ENCODE data around the gene USP1. TPM values are rescaled to one million over a fixed set of nuclear protein-coding genes. Genes with fewer than 3 reads are reported as not detected.

Gene USP1
- total RNA-seq, 2 donors from 2014 or later = 44.5 to 57.6 TPM

- Mint-ChIP-seq H3K4me1 (ENCODE audit: low read depth in 2 of 2) (no peaks in the 10 kb centered on the region), H3K4me3 (no peak overlapping the region), H3K27me3 (peaks cover 0 to 7% of the 10 kb centered on the region in 2 donors), H3K36me3 (no peaks in the 10 kb centered on the region), H3K9me3 (no peaks in the 10 kb centered on the region), H3K27ac (no peak overlapping the region)
- ATAC-seq (no peak), DNase-seq (ENCODE audit: low spot score) (no peak)
These were observed 44.8 kb downstream of the USP1 start for GRCh38 chr1:62481681-62482080.

GRCh38 chr1:62484824-62485468 is 48.1 kb downstream of the USP1 start:
- Mint-ChIP-seq H3K9me3 (no peaks in the 10 kb centered on the region), H3K4me3 (no peak overlapping the region), H3K27me3 (peaks cover 0 to 12% of the 10 kb centered on the region in 2 donors), H3K36me3 (no peaks in the 10 kb centered on the region), H3K27ac (no peak overlapping the region), H3K4me1 (ENCODE audit: low read depth in 2 of 2) (no peaks in the 10 kb centered on the region)
- no peak for ATAC-seq
- DNase-seq (ENCODE audit: low spot score) = no peak

GRCh38 chr1:62487956-62488355 is 51.1 kb downstream of the USP1 start:
- Mint-ChIP-seq H3K27ac (no peak overlapping the region), H3K4me3 (no peak overlapping the region), H3K9me3 (no peaks in the 10 kb centered on the region), H3K27me3 (peaks cover 0 to 12% of the 10 kb centered on the region in 2 donors), H3K36me3 (no peaks in the 10 kb centered on the region), H3K4me1 (ENCODE audit: low read depth in 2 of 2) (no peaks in the 10 kb centered on the region)
- DNase-seq (ENCODE audit: low spot score) (no peak), ATAC-seq (no peak)

GRCh38 chr1:62492521-62492920 is 55.7 kb downstream of the USP1 start:
- Mint-ChIP-seq H3K9me3 (no peaks in the 10 kb centered on the region), H3K36me3 (no peaks in the 10 kb centered on the region), H3K4me3 (no peak overlapping the region), H3K27ac (no peak overlapping the region), H3K4me1 (ENCODE audit: low read depth in 2 of 2) (no peaks in the 10 kb centered on the region), H3K27me3 (peaks cover 0 to 4% of the 10 kb centered on the region in 2 donors)
- DNase-seq (ENCODE audit: low spot score) (no peak), ATAC-seq (no peak)

- Mint-ChIP-seq H3K36me3 (no peaks in the 10 kb centered on the region), H3K4me1 (ENCODE audit: low read depth in 2 of 2) (no peaks in the 10 kb centered on the region), H3K9me3 (no peaks in the 10 kb centered on the region), H3K27me3 (no peaks in the 10 kb centered on the region), H3K27ac (no peak overlapping the region), H3K4me3 (no peak overlapping the region)
- DNase-seq (ENCODE audit: low spot score) (no peak), ATAC-seq (no peak)
These were observed 56.8 kb downstream of the USP1 start for GRCh38 chr1:62493656-62494055.

- ATAC-seq = no peak
- H3K9me3 Mint-ChIP-seq = no peaks in the 10 kb centered on the region
- H3K27ac Mint-ChIP-seq = no peak overlapping the region
- no peaks in the 10 kb centered on the region for H3K4me1 Mint-ChIP-seq (ENCODE audit: low read depth in 2 of 2)
- H3K36me3 Mint-ChIP-seq = no peaks in the 10 kb centered on the region
- no peak overlapping the region for H3K4me3 Mint-ChIP-seq
- DNase-seq (ENCODE audit: low spot score) = no peak
- H3K27me3 Mint-ChIP-seq = no peaks in the 10 kb centered on the region
These were observed 57.3 kb downstream of the USP1 start for GRCh38 chr1:62494137-62494536.

GRCh38 chr1:62500210-62500609 is 63.4 kb downstream of the USP1 start:
- Mint-ChIP-seq H3K4me1 (ENCODE audit: low read depth in 2 of 2) (no peaks in the 10 kb centered on the region), H3K27me3 (no peaks in the 10 kb centered on the region), H3K9me3 (no peaks in the 10 kb centered on the region), H3K36me3 (no peaks in the 10 kb centered on the region), H3K4me3 (no peak overlapping the region), H3K27ac (no peak overlapping the region)
- no peak for DNase-seq (ENCODE audit: low spot score)
- ATAC-seq = no peak

Other genes with a start within 250 kb of the USP1 start
- not detected for gene L1TD1, start 242.2 kb upstream of the USP1 start, total RNA-seq
- gene KANK4, start 117.6 kb upstream of the USP1 start, total RNA-seq = not detected
- not detected for gene ANGPTL3, start 160.5 kb downstream of the USP1 start, total RNA-seq

Data from natural killer cell treated with Interleukin-12 subunit alpha and Interleukin-12 subunit beta and Interleukin-15 and Interleukin-18, amount 100 ng/mL, for 72 hours (primary cell).